CD4-positive, CD25-positive, alpha-beta regulatory T cell (primary cell): ENCODE results near the gene NFAT5. TPM values are rescaled to one million over a fixed set of nuclear protein-coding genes. Genes with fewer than 3 reads are reported as not detected.
A peak's percentile ranks its signal among the peaks of the same experiment; 100 is the strongest.
"Not testable (repeated sequence)": the region's sequence is repeated elsewhere in the genome, so short reads cannot be mapped to it uniquely, and the experiment has no call there.

ENCODE experiments used
- ATAC-seq, 2 donors: fragments of 150-1000 bp; cut with Tn5 transposase; one replicate each; pipeline ENCODE4 v1.10.0; 2021; ENCODE audit warnings: low read depth in 2 of 2, moderate number of reproducible peaks in 2 of 2, moderate library complexity in 1 of 2
- DNase-seq, 3 donors: peaks; one replicate each; pipeline versions ENCODE4 v3.0.0 to v3.0.0-alpha.2; 2012 to 2022; ENCODE audit warnings: mixed read lengths in 1 of 3
- H3K27ac ChIP-seq: one replicate; pipeline ENCODE4 v1.7.0; 2013; ENCODE audit warnings: mild to moderate bottlenecking, low read length; ENCODE audit not compliant: insufficient read depth, poor library complexity, severe bottlenecking
- H3K27me3 ChIP-seq: one replicate; pipeline ENCODE4 v1.7.0; 2013; ENCODE audit warnings: low read length; ENCODE audit not compliant: control insufficient read depth, insufficient read depth
- H3K36me3 ChIP-seq: one replicate; pipeline ENCODE4 v1.7.0; 2013; ENCODE audit warnings: mild to moderate bottlenecking, low read length, moderate library complexity; ENCODE audit not compliant: control insufficient read depth, insufficient read depth
- H3K4me1 ChIP-seq: 2 replicates; pipeline ENCODE4 v1.7.0; 2013; ENCODE audit warnings: mild to moderate bottlenecking, low read length; ENCODE audit not compliant: insufficient read depth, control insufficient read depth, poor library complexity, severe bottlenecking
- H3K4me3 ChIP-seq: one replicate; pipeline ENCODE4 v1.7.0; 2013; ENCODE audit warnings: low read depth, mild to moderate bottlenecking, low read length, moderate library complexity
- H3K9me3 ChIP-seq, 2 experiments: 1 replicate in 1 of 2; 2 replicates in 1 of 2; pipeline ENCODE4 v1.7.0; 2013; ENCODE audit warnings: low read length in 2 of 2, mild to moderate bottlenecking in 1 of 2, moderate library complexity in 1 of 2; ENCODE audit not compliant: control insufficient read depth in 2 of 2
- H3K27ac Mint-ChIP-seq, 3 donors: one replicate each; pipeline ENCODE4 v1.8.0; 2020 to 2022; ENCODE audit warnings: mild to moderate bottlenecking in 3 of 3, mixed read lengths in 3 of 3, moderate library complexity in 2 of 3
- H3K27me3 Mint-ChIP-seq: one replicate; pipeline ENCODE4 v1.8.0; 2022; ENCODE audit warnings: mild to moderate bottlenecking, mixed read lengths
- H3K36me3 Mint-ChIP-seq: one replicate; pipeline ENCODE4 v1.8.0; 2020; ENCODE audit warnings: mixed read lengths
- H3K4me1 Mint-ChIP-seq, 4 donors: one replicate each; pipeline ENCODE4 v1.8.0; 2020 to 2022; ENCODE audit warnings: mixed read lengths in 4 of 4, mild to moderate bottlenecking in 1 of 4
- H3K4me3 Mint-ChIP-seq, 4 donors: one replicate each; pipeline ENCODE4 v1.8.0; 2020 to 2022; ENCODE audit warnings: mild to moderate bottlenecking in 4 of 4, mixed read lengths in 4 of 4, moderate library complexity in 3 of 4
- H3K9me3 Mint-ChIP-seq, 7 donors: one replicate each; pipeline ENCODE4 v1.8.0; 2020 to 2022; ENCODE audit warnings: mixed read lengths in 7 of 7, mild to moderate bottlenecking in 3 of 7, moderate library complexity in 2 of 7
- polyA plus RNA-seq, 4 donors: library from polyadenylated mRNA; unstranded; fragments of 300-500 nt; fragmentation: Illumina TruSeq; gene quantifications; one replicate each; pipeline ENCODE4 v1.2.3, GENCODE V29; 2021
- total RNA-seq: library from RNA; stranded (reverse); gene quantifications from one replicate; pipeline ENCODE4 v1.2.3, GENCODE V29; 2022

Gene NFAT5
- total and polyA plus RNA-seq, 5 donors from 2014 or later, result 7.0 to 57.6 (median 12.0) TPM

- peak in 2 of 3 donors; percentile 37 to 51 for DNase-seq
- Mint-ChIP-seq H3K27me3 (peaks cover 13% of the 10 kb centered on the region), H3K27ac (peak overlapping the region; percentile 96 to 97 (median 97)), H3K9me3 (peaks cover 0 to 4% (median 0%) of the 10 kb centered on the region in 7 donors), H3K4me3 (peak overlapping the region; percentile 96 to 99 (median 98)), H3K4me1 (peaks cover 31 to 60% (median 52%) of the 10 kb centered on the region in 4 donors), H3K36me3 (peaks cover 3% of the 10 kb centered on the region)
- Histone ChIP-seq H3K9me3 (no peaks in the 10 kb centered on the region), H3K4me1 (peaks cover 57% of the 10 kb centered on the region), H3K27me3 (no peaks in the 10 kb centered on the region), H3K27ac (peak overlapping the region; percentile 88), H3K36me3 (no peaks in the 10 kb centered on the region), H3K4me3 (peak overlapping the region; percentile 91)
- ATAC-seq, result no peak
These were observed 1.4 kb downstream of the NFAT5 start for GRCh38 chr16:69566981-69567680.

DNA sequence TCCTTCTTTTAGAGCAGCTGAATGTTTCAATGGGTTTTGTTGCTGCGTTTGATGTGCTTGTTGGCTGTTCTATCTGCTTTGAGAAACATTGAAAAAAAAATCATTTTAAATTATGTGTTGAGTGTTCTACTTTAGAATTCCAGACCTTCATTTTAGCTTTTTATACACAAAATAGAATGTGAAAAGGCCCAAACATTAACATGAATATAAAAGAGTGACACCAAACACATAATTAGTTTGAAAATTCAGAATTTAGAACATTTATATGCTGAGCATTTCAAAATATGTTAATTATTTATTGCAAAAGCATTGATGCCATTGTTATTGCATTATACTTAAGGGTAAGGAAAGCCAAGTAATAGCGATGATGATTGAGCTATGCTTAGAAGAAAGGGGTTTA lies 2.9 kb downstream of the NFAT5 start:
- Mint-ChIP-seq H3K27ac (peak overlapping the region; percentile 64 to 97 (median 85)), H3K36me3 (peaks cover 3% of the 10 kb centered on the region), H3K4me1 (peaks cover 30 to 57% (median 52%) of the 10 kb centered on the region in 4 donors), H3K4me3 (peak overlapping the region; percentile 96 to 99 (median 98)), H3K27me3 (peaks cover 13% of the 10 kb centered on the region), H3K9me3 (peaks cover 0 to 4% (median 0%) of the 10 kb centered on the region in 7 donors)
- peak overlapping the region; percentile 26 for H3K27ac ChIP-seq
- no peaks in the 10 kb centered on the region for H3K27me3 ChIP-seq
- peaks cover 54% of the 10 kb centered on the region for H3K4me1 ChIP-seq
- ATAC-seq (no peak), DNase-seq (no peak)
- H3K9me3 ChIP-seq, result no peaks in the 10 kb centered on the region
- H3K36me3 ChIP-seq, result no peaks in the 10 kb centered on the region
- peak overlapping the region; percentile 91 for H3K4me3 ChIP-seq

DNA sequence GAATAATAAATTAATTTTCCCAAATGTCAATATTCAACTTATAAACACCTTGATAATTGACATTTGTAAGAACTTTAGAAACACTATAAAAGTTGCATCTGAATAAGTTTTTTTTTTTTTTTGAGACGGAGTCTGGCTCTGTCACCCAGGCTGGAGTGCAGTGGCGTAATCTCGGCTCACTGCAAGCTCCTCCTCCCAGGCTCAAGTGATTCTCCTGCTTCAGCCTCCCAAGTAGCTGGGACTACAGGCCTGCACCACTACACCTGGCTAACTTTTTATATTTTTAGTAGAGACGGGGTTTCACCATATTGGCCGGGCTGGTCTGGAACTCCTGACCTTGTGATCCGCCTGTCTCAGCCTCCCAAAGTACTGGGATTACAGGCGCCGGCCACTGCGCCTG lies 13.0 kb downstream of the NFAT5 start:
- not testable (repeated sequence) for H3K4me1 ChIP-seq, H3K4me3 Mint-ChIP-seq, DNase-seq, H3K27me3 Mint-ChIP-seq, H3K4me3 ChIP-seq, H3K9me3 ChIP-seq, H3K27me3 ChIP-seq, H3K36me3 ChIP-seq, H3K9me3 Mint-ChIP-seq, H3K27ac Mint-ChIP-seq, H3K27ac ChIP-seq, H3K36me3 Mint-ChIP-seq, ATAC-seq
- H3K4me1 Mint-ChIP-seq, result peaks cover 17 to 47% (median 34%) of the 10 kb centered on the region in 4 donors

- H3K36me3 ChIP-seq, result no peaks in the 10 kb centered on the region
- Mint-ChIP-seq H3K27me3 (no peaks in the 10 kb centered on the region), H3K36me3 (no peaks in the 10 kb centered on the region), H3K4me3 (no peak overlapping the region), H3K4me1 (peaks cover 16 to 50% (median 34%) of the 10 kb centered on the region in 4 donors), H3K9me3 (no peaks in the 10 kb centered on the region), H3K27ac (no peak overlapping the region)
- ATAC-seq (no peak), DNase-seq (no peak)
- H3K4me1 ChIP-seq, result peaks cover 4% of the 10 kb centered on the region
- no peaks in the 10 kb centered on the region for H3K27me3 ChIP-seq
- H3K27ac ChIP-seq, result no peak overlapping the region
- H3K9me3 ChIP-seq, result no peaks in the 10 kb centered on the region
- H3K4me3 ChIP-seq, result no peak overlapping the region
These were observed 14.2 kb downstream of the NFAT5 start for GRCh38 chr16:69579783-69580481.

GRCh38 chr16:69581297-69581696 lies 15.5 kb downstream of the NFAT5 start:
- Histone ChIP-seq H3K4me3 (no peak overlapping the region), H3K4me1 (peaks cover 4% of the 10 kb centered on the region), H3K27me3 (no peaks in the 10 kb centered on the region), H3K36me3 (no peaks in the 10 kb centered on the region), H3K9me3 (no peaks in the 10 kb centered on the region), H3K27ac (no peak overlapping the region)
- Mint-ChIP-seq H3K36me3 (peaks cover 4% of the 10 kb centered on the region), H3K4me1 (peaks cover 24 to 54% (median 42%) of the 10 kb centered on the region in 4 donors), H3K4me3 (peak overlapping the region in 1 of 4 donors; percentile 29), H3K9me3 (no peaks in the 10 kb centered on the region), H3K27ac (no peak overlapping the region), H3K27me3 (no peaks in the 10 kb centered on the region)
- DNase-seq (no peak), ATAC-seq (no peak)

DNA sequence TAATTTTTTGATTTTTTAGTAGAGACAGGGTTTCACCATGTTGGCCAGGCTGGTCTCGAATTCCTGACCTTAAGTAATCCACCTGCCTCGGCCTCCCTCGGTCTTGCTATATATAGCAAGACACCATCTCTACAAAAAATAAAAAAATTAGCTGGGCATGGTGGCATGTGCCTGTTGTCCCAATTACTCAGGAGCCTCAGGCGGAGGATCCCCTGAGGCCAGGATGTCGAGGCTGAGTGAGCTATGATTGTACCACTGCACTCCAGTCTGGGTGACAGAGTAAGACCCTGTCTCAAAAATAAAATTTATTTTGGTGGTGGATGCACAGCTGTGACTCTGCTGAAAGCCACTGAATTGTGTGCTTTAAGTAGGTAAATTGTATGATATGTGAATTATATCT lies 18.7 kb downstream of the NFAT5 start:
- not testable (repeated sequence) for DNase-seq, H3K27me3 Mint-ChIP-seq, H3K36me3 Mint-ChIP-seq, H3K9me3 Mint-ChIP-seq, H3K4me1 ChIP-seq, H3K27me3 ChIP-seq, ATAC-seq, H3K27ac ChIP-seq, H3K4me3 Mint-ChIP-seq, H3K36me3 ChIP-seq, H3K9me3 ChIP-seq, H3K4me3 ChIP-seq, H3K27ac Mint-ChIP-seq
- H3K4me1 Mint-ChIP-seq, result peaks cover 22 to 55% (median 34%) of the 10 kb centered on the region in 4 donors

- Mint-ChIP-seq H3K36me3 (peaks cover 6% of the 10 kb centered on the region), H3K4me3 (no peak overlapping the region), H3K27ac (peak overlapping the region in 1 of 3 donors; percentile 53), H3K27me3 (peaks cover 4% of the 10 kb centered on the region), H3K9me3 (no peaks in the 10 kb centered on the region), H3K4me1 (peaks cover 23 to 57% (median 45%) of the 10 kb centered on the region in 4 donors)
- no peak for ATAC-seq
- peaks cover 3% of the 10 kb centered on the region for H3K36me3 ChIP-seq
- no peak overlapping the region for H3K4me3 ChIP-seq
- H3K4me1 ChIP-seq, result peaks cover 11% of the 10 kb centered on the region
- H3K27ac ChIP-seq, result no peak overlapping the region
- no peaks in the 10 kb centered on the region for H3K27me3 ChIP-seq
- H3K9me3 ChIP-seq, result no peaks in the 10 kb centered on the region
- DNase-seq, result no peak
These were observed 23.9 kb downstream of the NFAT5 start for GRCh38 chr16:69589434-69590269.
